AG08396 (cell line): ENCODE results near the gene CRIP1.

ENCODE experiments used
- DNase-seq: peaks from one replicate; pipeline ENCODE4 v3.0.0; 2012; ENCODE audit warnings: low spot score, mixed read lengths

Gene CRIP1

GRCh38 chr14:105470350-105471296 lies 16.1 kb upstream of the CRIP1 start:
- DNase-seq = no peak

- no peak for DNase-seq
Measured at GRCh38 chr14:105471297-105471821, 15.3 kb upstream of the CRIP1 start.

GRCh38 chr14:105471823-105472485 lies 14.7 kb upstream of the CRIP1 start:
- DNase-seq = no peak

GRCh38 chr14:105472486-105472991 lies 14.1 kb upstream of the CRIP1 start:
- DNase-seq = no peak

- peak; percentile 60 for DNase-seq
Measured at GRCh38 chr14:105473033-105473676, 13.5 kb upstream of the CRIP1 start.

- peak; percentile 95 for DNase-seq
Measured at GRCh38 chr14:105473677-105474482, 12.8 kb upstream of the CRIP1 start.

GRCh38 chr14:105474483-105475268 lies 12.0 kb upstream of the CRIP1 start, which contains the start of gene CRIP2:
CRIP2 (plus strand) TSS chr14:105474821; CDS start chr14:105474863, 42 bp downstream.
- peak; percentile 94 for DNase-seq

GRCh38 chr14:105475269-105476096 lies 11.2 kb upstream of the CRIP1 start:
- peak; percentile 71 for DNase-seq

- peak; percentile 68 for DNase-seq
Measured at GRCh38 chr14:105476097-105476830, 10.4 kb upstream of the CRIP1 start.

GRCh38 chr14:105476831-105477659 lies 9.6 kb upstream of the CRIP1 start:
- no peak for DNase-seq

- DNase-seq = no peak
Measured at GRCh38 chr14:105477660-105478397, 8.9 kb upstream of the CRIP1 start.

GRCh38 chr14:105478398-105479251 lies 8.1 kb upstream of the CRIP1 start:
- no peak for DNase-seq

GRCh38 chr14:105479431-105480158 lies 7.1 kb upstream of the CRIP1 start:
- DNase-seq = no peak

GRCh38 chr14:105480199-105480746 lies 6.4 kb upstream of the CRIP1 start:
- DNase-seq = no peak
